ENCODE results near the gene CCHCR1.

The CCHCR1 gene

DNA sequence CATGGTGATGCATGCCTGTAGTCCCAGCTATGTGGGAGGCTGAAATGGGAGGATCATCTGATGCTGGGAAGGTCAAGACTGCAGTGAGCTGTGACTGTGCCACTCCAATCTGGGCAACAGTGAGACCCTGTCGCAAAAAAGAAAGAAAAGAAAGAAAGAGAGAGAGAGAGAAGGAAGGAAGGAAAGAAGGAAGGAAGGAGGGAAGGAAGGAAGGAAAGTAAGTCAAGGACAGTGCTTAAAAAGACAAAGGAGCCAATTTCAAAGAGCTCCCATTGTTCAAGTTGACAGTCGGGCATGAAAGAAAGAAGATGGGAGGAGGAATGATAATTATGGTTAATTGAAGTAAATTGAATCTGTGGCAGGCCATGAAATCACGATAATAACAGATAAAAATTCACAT, 61.4 kb downstream of the CCHCR1 start:
- no peak for DNase-seq

DNA sequence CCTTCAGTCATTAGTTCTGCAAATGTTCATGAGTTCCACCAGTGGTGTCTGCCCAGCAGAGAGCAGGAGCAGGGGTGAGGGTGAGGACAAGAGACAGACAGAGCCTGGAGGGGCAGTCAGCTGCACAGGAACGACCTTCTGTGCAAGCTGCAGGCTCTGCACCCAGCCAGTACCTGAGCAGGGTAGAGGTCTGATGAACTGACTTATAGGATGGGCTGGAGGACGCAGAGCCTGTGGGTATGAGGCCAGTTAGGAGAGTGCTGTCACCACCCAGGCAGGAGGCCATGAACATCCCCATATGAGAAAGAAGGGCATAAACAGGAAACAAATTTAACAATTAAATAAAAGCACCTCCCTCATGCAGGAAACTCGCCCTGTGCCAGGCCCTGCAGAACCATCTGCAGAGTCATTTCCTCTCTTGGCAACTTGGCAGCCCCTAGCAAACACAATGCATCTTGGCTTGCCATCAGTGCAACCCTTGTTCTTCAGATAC, 63.2 kb downstream of the CCHCR1 start:
- DNase-seq: no peak

DNA sequence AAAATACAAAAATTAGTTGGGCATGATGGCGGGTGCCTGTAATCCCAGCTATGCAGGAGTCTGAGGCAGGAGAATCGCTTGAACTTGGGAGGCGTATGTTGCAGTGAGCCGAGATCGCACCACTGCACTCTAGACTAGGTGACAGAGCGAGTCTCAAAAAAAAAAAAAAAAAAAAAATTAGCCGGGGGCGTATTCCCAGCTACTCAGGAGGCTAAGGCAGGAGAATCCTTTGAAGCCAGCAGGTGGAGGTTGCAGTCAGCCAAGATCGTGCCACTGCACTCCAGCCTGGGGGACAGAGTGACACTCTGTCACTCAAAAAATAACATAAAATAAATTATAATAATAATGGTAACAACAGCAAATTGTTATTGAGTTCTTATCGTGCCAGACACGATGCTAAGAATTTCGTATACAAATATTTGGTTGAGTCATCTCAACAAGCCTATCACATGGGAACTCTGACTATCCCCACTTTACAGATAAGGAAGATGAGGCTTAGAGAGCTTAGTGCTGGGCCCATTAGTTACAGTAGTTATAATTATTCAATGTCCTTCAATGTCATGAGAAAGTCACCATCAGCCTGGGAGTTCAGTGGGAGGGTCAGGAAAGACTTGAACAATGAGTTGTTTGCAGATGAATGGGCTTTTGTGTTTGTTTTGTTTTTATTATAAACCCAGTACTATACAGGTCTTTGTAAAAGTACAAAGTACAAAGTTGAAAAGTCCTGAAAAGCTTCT, 64.7 kb downstream of the CCHCR1 start:
- DNase-seq: peak; percentile 38
